PFSK-1 (cell line): ENCODE results near the gene AGTR2. TPM values are rescaled to one million over a fixed set of nuclear protein-coding genes. Genes with fewer than 3 reads are reported as not detected.

Source experiments
- FOXP2 ChIP-seq: optimal IDR thresholded peaks from 2 replicates; pipeline ENCODE3; 2011; ENCODE audit warnings: borderline replicate concordance, control low read depth, inconsistent platforms; ENCODE audit not compliant: insufficient read depth; ENCODE audit errors: extremely low read length, extremely low read depth
- POLR2AphosphoS5 ChIP-seq: IDR thresholded peaks from 2 replicates; pipeline ENCODE4 v1.6.1; 2012; ENCODE audit warnings: low read depth, mild to moderate bottlenecking, control low read depth, low read length, moderate library complexity
- SIN3A ChIP-seq: IDR thresholded peaks from 2 replicates; pipeline ENCODE4 v1.6.1; 2012; ENCODE audit warnings: mild to moderate bottlenecking, low read length, moderate library complexity, borderline replicate concordance; ENCODE audit not compliant: insufficient read depth
- TAF1 ChIP-seq: IDR thresholded peaks from 2 replicates; pipeline ENCODE4 v1.6.1; 2012; ENCODE audit warnings: low read length, control low read depth, borderline replicate concordance; ENCODE audit not compliant: insufficient read depth
- polyA plus RNA-seq: library from polyadenylated mRNA; unstranded; fragments of >200 nt; gene quantifications from one replicate; pipeline ENCODE4 v1.2.1, GENCODE V29; 2012; ENCODE audit warnings: low read depth, missing spikeins; ENCODE audit not compliant: insufficient read length
- TF ChIP-seq, protein P1 (sequence below), 2 experiments: IDR thresholded peaks; 2 replicates each; pipeline versions ENCODE4 v1.6.1 to v1.8.0; 2011 to 2012; ENCODE audit warnings: low read depth in 2 of 2, low read length in 2 of 2, control low read depth in 1 of 2, inconsistent platforms in 1 of 2, mild to moderate bottlenecking in 1 of 2, moderate library complexity in 1 of 2; ENCODE audit not compliant: insufficient read depth in 1 of 2

Gene AGTR2, protein sequence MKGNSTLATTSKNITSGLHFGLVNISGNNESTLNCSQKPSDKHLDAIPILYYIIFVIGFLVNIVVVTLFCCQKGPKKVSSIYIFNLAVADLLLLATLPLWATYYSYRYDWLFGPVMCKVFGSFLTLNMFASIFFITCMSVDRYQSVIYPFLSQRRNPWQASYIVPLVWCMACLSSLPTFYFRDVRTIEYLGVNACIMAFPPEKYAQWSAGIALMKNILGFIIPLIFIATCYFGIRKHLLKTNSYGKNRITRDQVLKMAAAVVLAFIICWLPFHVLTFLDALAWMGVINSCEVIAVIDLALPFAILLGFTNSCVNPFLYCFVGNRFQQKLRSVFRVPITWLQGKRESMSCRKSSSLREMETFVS
- not detected for polyA plus RNA-seq

DNA sequence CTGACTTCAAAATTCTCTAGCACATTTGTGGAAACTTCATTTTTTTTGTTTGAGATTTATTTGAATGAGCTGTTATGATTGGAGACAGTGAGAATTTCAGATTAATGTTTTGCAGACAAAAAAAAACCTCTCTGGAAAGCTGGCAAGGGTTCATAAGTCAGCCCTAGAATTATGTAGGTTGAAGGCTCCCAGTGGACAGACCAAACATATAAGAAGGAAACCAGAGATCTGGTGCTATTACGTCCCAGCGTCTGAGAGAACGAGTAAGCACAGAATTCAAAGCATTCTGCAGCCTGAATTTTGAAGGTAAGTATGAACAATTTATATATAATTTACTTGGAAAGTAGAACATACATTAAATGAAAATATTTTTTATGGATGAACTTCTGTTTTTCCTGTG is at the start of gene AGTR2:
Gene AGTR2 (plus strand): TSS at position 234 of the 400 bp plus-strand sequence. CDS start 1,537 bp downstream, outside the sequence.
- TF ChIP-seq POLR2AphosphoS5: no peak
- no peak for TF ChIP-seq FOXP2
- no peak for TF ChIP-seq SIN3A
- TF ChIP-seq, protein P1, sequence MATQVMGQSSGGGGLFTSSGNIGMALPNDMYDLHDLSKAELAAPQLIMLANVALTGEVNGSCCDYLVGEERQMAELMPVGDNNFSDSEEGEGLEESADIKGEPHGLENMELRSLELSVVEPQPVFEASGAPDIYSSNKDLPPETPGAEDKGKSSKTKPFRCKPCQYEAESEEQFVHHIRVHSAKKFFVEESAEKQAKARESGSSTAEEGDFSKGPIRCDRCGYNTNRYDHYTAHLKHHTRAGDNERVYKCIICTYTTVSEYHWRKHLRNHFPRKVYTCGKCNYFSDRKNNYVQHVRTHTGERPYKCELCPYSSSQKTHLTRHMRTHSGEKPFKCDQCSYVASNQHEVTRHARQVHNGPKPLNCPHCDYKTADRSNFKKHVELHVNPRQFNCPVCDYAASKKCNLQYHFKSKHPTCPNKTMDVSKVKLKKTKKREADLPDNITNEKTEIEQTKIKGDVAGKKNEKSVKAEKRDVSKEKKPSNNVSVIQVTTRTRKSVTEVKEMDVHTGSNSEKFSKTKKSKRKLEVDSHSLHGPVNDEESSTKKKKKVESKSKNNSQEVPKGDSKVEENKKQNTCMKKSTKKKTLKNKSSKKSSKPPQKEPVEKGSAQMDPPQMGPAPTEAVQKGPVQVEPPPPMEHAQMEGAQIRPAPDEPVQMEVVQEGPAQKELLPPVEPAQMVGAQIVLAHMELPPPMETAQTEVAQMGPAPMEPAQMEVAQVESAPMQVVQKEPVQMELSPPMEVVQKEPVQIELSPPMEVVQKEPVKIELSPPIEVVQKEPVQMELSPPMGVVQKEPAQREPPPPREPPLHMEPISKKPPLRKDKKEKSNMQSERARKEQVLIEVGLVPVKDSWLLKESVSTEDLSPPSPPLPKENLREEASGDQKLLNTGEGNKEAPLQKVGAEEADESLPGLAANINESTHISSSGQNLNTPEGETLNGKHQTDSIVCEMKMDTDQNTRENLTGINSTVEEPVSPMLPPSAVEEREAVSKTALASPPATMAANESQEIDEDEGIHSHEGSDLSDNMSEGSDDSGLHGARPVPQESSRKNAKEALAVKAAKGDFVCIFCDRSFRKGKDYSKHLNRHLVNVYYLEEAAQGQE (IDR thresholded peaks at IDR 0.05; ENCODE audit: insufficient read depth in 1 of 2, low read depth in 2 of 2, low read length in 2 of 2): no peak

- no peak for TF ChIP-seq POLR2AphosphoS5
- TF ChIP-seq TAF1: no peak
- no peak for TF ChIP-seq FOXP2
- TF ChIP-seq, protein P1 (IDR thresholded peaks at IDR 0.05; ENCODE audit: insufficient read depth in 1 of 2, low read depth in 2 of 2, low read length in 2 of 2): no peak
- TF ChIP-seq SIN3A: no peak
Observed at GRCh38 chrX:116135277-116135676, 35.3 kb upstream of the AGTR2 start.

GRCh38 chrX:116142976-116143375 is 27.6 kb upstream of the AGTR2 start:
- TF ChIP-seq SIN3A (no peak), POLR2AphosphoS5 (no peak), TAF1 (no peak), FOXP2 (no peak)
- TF ChIP-seq, protein P1 (IDR thresholded peaks at IDR 0.05; ENCODE audit: insufficient read depth in 1 of 2, low read depth in 2 of 2, low read length in 2 of 2): no peak

DNA sequence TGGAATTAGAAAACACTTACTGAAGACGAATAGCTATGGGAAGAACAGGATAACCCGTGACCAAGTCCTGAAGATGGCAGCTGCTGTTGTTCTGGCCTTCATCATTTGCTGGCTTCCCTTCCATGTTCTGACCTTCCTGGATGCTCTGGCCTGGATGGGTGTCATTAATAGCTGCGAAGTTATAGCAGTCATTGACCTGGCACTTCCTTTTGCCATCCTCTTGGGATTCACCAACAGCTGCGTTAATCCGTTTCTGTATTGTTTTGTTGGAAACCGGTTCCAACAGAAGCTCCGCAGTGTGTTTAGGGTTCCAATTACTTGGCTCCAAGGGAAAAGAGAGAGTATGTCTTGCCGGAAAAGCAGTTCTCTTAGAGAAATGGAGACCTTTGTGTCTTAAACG is 2.4 kb downstream of the AGTR2 start:
- no peak for TF ChIP-seq POLR2AphosphoS5
- TF ChIP-seq FOXP2: no peak
- no peak for TF ChIP-seq SIN3A
- TF ChIP-seq TAF1: no peak
- TF ChIP-seq, protein P1 (IDR thresholded peaks at IDR 0.05; ENCODE audit: insufficient read depth in 1 of 2, low read depth in 2 of 2, low read length in 2 of 2): no peak

GRCh38 chrX:116181300-116181699 is 10.8 kb downstream of the AGTR2 start:
- TF ChIP-seq TAF1 (no peak), SIN3A (no peak), FOXP2 (no peak), POLR2AphosphoS5 (no peak)
- TF ChIP-seq, protein P1 (IDR thresholded peaks at IDR 0.05; ENCODE audit: insufficient read depth in 1 of 2, low read depth in 2 of 2, low read length in 2 of 2): no peak
